NCI-H774 (cell line): Measurements from ENCODE around the gene MACROH2A2.

ENCODE experiments used
- DNase-seq: peaks from one replicate; lab custom pipeline; 2025; lab: John Stamatoyannopoulos, UW

The MACROH2A2 gene

GRCh38 chr10:70130878-70131559 is 78.4 kb downstream of the MACROH2A2 start:
- no peak for DNase-seq

DNA sequence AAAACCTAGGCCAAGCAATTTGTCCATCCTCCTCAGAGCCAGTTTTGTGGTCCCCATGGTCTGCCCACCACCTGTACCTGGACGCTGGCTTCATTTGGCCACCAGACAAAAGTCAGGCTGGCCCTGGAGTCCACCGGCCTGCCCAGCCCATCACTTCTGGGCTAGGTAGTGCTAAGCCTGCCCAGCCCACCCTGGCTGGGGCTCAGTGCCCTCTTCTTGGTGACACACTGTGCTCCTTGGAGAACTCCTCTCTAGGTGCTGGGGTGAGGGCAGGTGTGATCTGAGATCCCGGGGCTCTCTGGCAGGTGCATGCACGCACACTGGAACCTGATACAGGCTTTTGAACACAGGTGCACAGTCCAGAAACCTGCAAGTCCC is 78.9 kb downstream of the MACROH2A2 start:
- no peak for DNase-seq

DNA sequence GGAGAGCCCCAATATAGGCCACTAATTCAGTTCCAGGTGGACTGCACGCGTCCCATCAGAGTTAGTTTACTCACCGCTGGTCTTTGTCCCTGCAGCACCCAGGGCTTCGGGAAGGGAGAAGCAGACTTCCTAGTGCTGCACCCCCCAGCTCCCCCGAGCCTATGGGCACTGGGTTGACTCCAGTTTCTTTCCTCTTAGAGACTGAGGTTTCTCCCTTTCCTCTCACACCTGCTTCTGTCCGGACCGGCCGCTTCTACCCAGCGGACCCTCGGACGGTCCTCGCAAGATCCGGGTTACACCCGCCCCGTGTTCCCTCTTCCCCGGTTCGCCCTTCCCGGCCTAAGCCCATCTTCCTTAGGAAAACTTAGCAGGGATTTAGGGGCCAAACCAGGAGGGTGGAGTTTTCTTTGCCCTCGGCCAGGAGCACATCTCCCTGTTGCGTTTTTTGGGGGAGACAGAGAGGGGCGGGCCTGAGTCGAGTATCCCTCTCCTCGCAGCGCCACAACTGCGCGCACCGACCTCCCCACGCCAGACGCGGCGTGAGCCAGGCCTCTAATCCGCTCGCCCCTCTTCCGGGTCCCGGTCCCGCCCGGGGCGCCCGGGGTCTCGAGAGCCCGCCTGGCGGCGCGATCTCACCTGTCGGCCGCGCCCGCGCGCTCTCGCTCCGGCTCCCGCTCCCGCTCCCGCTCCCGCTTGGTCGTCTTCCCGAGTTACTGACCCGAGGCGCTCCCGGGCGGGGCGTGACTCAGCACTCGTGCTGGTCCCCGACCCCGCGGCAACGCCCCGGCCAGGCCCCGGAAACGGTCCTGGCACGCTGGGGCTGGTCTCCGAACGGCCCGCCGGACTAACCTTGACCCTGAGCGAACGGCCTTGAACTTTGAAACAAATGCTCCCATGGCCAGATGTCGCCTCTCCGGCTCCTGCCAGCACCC is 79.7 kb downstream of the MACROH2A2 start, which contains the start of gene AIFM2:
AIFM2 (minus strand) TSS at position 728 of the 932 bp plus-strand sequence. CDS start 8,741 bp downstream, outside the sequence.
- peak; percentile 76 for DNase-seq

DNA sequence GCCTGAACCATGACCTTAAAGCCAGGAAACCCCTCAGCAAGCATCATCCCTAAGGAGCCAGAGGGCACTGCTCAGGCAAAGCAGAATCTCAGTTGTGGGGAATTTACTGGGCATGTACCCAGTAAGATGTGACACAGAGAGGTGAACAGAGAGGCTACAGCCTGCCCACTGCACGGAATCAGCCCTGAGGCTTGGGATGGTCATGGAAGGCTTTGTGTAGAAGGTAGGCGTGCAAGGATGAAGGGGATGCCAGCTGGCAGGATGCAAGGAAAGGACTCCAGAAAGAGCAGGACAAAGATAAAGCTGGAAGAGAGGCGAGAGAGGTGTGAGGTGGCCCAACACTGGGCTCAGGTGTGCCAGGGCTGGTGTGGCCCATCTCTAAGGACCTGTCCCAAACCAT is 82.4 kb downstream of the MACROH2A2 start:
- no peak for DNase-seq

- DNase-seq: no peak
Measured at GRCh38 chr10:70135684-70136083, 83.0 kb downstream of the MACROH2A2 start.

- no peak for DNase-seq
Measured at GRCh38 chr10:70137135-70137534, 84.5 kb downstream of the MACROH2A2 start.

DNA sequence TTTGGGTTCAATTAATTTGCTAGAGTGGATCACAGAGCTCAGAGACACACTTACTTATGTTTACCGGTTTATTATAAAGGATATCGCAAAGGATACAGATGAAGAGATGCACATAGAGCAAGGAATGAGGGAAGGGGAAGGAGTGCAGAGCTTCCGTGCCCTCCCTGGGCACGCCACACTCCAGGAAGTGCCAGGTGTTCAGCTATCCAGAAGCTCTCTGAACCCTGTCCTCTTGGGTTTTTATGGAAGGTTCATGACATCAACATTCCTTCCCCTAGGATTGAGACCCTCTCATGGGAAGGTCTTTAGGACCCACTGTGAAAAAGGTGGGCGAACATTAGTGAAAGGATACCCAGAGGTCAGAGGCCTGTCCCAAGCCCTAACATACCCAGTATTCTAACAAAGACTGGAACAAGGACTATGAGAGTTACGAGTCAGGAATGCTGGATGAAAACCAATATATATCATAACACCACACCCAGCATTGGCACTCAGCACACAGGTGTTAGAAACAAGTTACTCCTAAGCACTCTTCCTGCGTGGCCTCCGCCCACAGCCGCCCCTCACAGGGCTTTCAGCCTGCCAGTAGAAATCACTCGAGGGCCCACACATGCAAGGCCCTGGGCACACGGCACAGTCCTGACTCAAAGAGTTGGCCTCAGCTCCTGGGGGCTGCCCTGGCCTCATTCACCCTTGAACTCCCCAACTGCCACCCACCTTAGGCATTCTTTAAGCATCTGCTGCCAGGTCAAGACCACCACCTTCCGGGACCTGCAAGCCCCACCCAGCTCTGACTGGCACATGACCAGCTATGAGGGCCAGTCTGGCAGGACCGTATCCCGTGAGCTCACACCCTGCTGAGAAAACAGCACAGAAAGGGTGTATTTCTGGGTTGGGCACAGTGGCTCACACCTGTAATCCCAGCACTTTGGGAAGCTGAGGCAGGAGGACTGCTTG is 85.6 kb downstream of the MACROH2A2 start:
- no peak for DNase-seq

DNA sequence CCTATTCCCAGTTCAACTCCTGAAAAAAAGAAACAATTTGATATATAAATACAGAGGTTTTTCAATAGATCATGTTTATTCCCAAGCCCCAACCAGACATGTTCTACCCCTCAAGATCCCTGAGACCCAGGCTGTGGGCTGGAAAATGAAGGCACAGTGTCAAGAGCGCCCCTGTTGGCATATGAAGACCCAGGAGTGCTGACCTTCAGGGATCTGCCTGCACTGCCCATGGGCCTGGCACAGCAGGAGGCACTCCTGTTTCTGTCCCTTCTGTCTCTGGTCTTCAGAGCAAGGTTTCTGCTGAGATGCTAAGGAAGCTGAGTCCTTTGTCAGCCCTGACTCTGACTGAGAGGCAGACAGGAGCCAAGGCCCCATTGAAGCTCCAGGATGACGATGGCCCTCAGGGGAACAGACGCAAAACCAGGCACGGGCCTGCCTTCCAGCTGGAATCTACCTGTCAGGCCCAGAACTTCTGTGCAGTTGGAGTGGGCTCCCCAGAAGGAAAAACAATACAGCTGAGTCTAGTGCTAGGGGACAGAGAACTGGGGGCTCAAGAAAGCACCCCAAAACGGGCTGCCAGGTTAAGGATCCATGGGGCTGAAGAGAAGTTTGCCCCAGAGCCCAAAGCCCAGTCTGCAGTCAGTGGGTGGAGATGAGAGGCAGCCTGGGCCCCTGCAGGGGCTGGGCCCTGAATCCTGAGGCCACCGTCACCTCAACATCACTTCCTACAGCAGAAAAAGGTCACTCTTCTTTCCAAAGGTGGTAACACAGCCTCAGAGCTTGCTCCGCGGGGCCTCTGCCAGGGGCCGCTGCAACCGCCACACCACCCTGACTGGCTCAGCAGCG is 86.7 kb downstream of the MACROH2A2 start:
- DNase-seq: no peak

DNA sequence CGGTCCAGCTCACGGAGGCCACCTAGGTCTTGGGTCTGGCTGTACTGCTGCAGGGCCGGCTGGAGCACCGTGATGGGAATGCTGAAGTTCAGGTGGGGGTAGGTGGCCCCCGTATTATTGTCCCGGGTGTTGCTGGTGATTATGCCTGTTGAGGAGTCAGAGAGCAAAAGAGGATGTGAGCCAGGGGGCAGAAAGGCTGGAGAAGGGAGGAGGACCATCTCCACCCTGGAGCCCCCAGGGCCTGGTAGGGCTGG is 87.3 kb downstream of the MACROH2A2 start:
- DNase-seq: no peak

GRCh38 chr10:70140297-70140696 is 87.7 kb downstream of the MACROH2A2 start:
- no peak for DNase-seq

DNA sequence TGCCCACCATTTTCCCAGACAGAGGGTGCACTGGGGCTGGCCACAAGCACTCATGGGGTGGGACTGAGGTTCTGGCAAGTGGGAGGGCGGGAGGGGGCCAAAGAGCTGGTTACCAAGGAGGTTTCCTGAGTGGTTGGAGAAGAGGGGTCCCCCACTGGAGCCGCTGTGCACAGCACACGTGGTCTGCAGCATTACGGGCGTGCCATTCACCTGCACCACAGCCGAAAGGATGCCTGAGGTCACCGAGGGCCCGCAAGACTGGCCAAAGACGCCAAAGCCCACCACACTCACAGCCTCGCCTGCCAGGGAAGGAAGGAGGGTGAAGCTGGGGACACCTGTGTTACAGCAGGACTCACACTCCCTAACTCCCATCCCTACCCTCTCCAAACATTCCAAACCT is 89.9 kb downstream of the MACROH2A2 start:
- DNase-seq: no peak

GRCh38 chr10:70144372-70145110 is 91.9 kb downstream of the MACROH2A2 start:
- DNase-seq: no peak

GRCh38 chr10:70145166-70145665 is 92.6 kb downstream of the MACROH2A2 start:
- no peak for DNase-seq

- DNase-seq: peak; percentile 28
Measured at GRCh38 chr10:70145666-70146488, 93.2 kb downstream of the MACROH2A2 start.

DNA sequence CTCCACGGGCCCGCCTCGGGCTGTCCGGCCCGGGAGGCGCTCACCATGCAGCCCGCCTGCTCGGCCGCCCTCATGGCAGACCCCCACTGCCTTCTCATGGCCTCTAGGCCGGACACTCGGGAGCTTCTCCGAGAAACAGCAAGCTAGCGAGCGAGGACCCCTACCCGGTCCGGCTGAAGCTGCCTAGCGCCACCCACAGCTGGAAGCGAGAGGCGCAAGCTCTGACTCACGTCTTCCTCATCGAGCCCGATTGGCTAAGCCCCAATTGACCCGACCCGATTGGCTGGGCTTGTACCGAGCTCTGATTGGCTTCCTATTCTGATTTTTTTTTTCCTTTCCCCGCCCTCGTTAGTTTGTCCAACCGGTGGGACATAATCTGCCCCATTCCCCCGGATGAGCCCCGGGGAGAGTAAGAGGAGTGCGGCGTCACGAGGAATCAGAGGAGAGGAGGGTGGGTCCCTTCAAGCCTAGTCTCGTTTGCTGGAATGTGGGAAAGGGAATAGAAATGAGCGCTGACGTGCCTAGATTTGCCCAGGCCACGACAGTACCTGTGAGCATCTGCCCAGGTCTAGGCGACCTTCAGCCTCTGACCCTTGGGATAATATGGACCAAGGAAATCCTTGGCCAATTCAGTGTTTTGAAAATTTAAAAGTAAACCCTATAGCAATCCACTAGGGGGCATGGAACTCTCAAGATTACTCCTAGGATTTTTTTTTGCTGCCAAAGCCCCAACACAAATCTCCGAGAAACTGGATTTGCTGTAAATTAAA is 94.0 kb downstream of the MACROH2A2 start, which contains the start of gene TYSND1:
TYSND1 (minus strand) TSS at position 212 of the 770 bp plus-strand sequence; CDS start at position 98, 114 bp downstream.
- DNase-seq: peak; percentile 96

- DNase-seq: no peak
Measured at GRCh38 chr10:70147259-70147625, 94.6 kb downstream of the MACROH2A2 start.

GRCh38 chr10:70148516-70148915 is 95.9 kb downstream of the MACROH2A2 start:
- DNase-seq: no peak

GRCh38 chr10:70155255-70155838 is 102.7 kb downstream of the MACROH2A2 start:
- no peak for DNase-seq
